GM23338 (cell line): ENCODE results near the gene GDAP1L1. TPM values are rescaled to one million over a fixed set of nuclear protein-coding genes. Genes with fewer than 3 reads are reported as not detected.

Experiments used
- ATAC-seq: fragments of 200-7000 bp; cut with Tn5 transposase; 3 replicates; pipeline ENCODE4 v1.9.1; 2020
- DNase-seq: peaks from one replicate; pipeline ENCODE4 v3.0.0-alpha.2; 2015; ENCODE audit warnings: low spot score
- H2AFZ ChIP-seq: fragments of 200-600 bp; sonication (generic); 2 replicates; pipeline ENCODE4 v1.8.0; 2016; ENCODE audit warnings: antibody characterized with exemption, mild to moderate bottlenecking, moderate library complexity
- H3F3A ChIP-seq: fragments of 200-600 bp; sonication (generic); replicated peaks from 2 replicates; pipeline ENCODE4 v1.8.0; 2017; ENCODE audit warnings: antibody characterized with exemption, mixed run types, low read depth
- H3K27ac ChIP-seq: fragments of 200-600 bp; sonication (generic); 2 replicates; pipeline ENCODE4 v1.6.1; 2016; ENCODE audit warnings: low read depth
- H3K27me3 ChIP-seq: fragments of 200-600 bp; sonication (generic); 2 replicates; pipeline ENCODE4 v1.8.0; 2016; ENCODE audit warnings: mild to moderate bottlenecking, mixed run types, moderate library complexity; ENCODE audit not compliant: insufficient read depth
- H3K36me3 ChIP-seq: fragments of 200-600 bp; sonication (generic); 2 replicates; pipeline ENCODE4 v1.8.0; 2016; ENCODE audit warnings: mild to moderate bottlenecking; ENCODE audit not compliant: insufficient read depth
- H3K4me1 ChIP-seq: fragments of 200-600 bp; sonication (generic); 2 replicates; pipeline ENCODE4 v1.8.0; 2016; ENCODE audit warnings: mild to moderate bottlenecking, moderate library complexity; ENCODE audit not compliant: insufficient read depth
- H3K4me2 ChIP-seq: fragments of 200-600 bp; sonication (generic); 2 replicates; pipeline ENCODE4 v1.7.1; 2017; ENCODE audit warnings: mixed run types
- H3K4me3 ChIP-seq: fragments of 200-600 bp; sonication (generic); 2 replicates; pipeline ENCODE4 v1.6.1; 2016; ENCODE audit warnings: mixed run types
- H3K79me2 ChIP-seq: fragments of 200-600 bp; sonication (generic); replicated peaks from 2 replicates; pipeline ENCODE4 v1.8.0; 2017; ENCODE audit warnings: mild to moderate bottlenecking; ENCODE audit not compliant: insufficient read depth
- H3K9me2 ChIP-seq: fragments of 200-600 bp; sonication (generic); 2 replicates; pipeline ENCODE4 v1.8.0; 2017; ENCODE audit not compliant: insufficient read depth
- H4K20me1 ChIP-seq: fragments of 200-600 bp; sonication (generic); replicated peaks from 2 replicates; pipeline ENCODE4 v1.8.0; 2017; ENCODE audit warnings: mild to moderate bottlenecking; ENCODE audit not compliant: insufficient read depth
- H3K27ac Mint-ChIP-seq: 2 replicates; pipeline ENCODE4 v1.8.0; 2020; ENCODE audit warnings: inconsistent platforms, mild to moderate bottlenecking, moderate library complexity, mixed read lengths
- H3K27me3 Mint-ChIP-seq: 3 replicates; pipeline ENCODE4 v1.8.0; 2022; ENCODE audit warnings: low read depth, mild to moderate bottlenecking, moderate library complexity, mixed read lengths, inconsistent platforms; ENCODE audit not compliant: insufficient read depth, poor library complexity
- H3K36me3 Mint-ChIP-seq: 3 replicates; pipeline ENCODE4 v1.8.0; 2021; ENCODE audit warnings: low read depth, mild to moderate bottlenecking, inconsistent platforms, moderate library complexity, mixed read lengths
- H3K4me1 Mint-ChIP-seq: 3 replicates; pipeline ENCODE4 v1.8.0; 2020; ENCODE audit warnings: mild to moderate bottlenecking, inconsistent platforms, mixed read lengths
- H3K4me3 Mint-ChIP-seq: 3 replicates; pipeline ENCODE4 v1.8.0; 2021; ENCODE audit warnings: moderate library complexity, mild to moderate bottlenecking, inconsistent platforms, mixed read lengths
- H3K9me3 Mint-ChIP-seq: 3 replicates; pipeline ENCODE4 v1.8.0; 2020; ENCODE audit warnings: moderate library complexity, mild to moderate bottlenecking, inconsistent platforms, mixed read lengths
- CREB1 ChIP-seq: fragments of 250-450 bp; sonication (Bioruptor Pico); IDR thresholded peaks from 2 replicates; pipeline ENCODE4 v1.5.0; 2020; ENCODE audit warnings: low read depth, mild to moderate bottlenecking, moderate library complexity
- CTCF ChIP-seq, 2 experiments: fragments of 200-600 bp in 1 of 2; sonication (generic) in 1 of 2; conservative IDR thresholded peaks; 2 replicates each; pipeline versions ENCODE4 v1.5.1 to v1.6.1; 2016 to 2017; ENCODE audit warnings: antibody characterized with exemption in 2 of 2, low read depth in 2 of 2, mild to moderate bottlenecking in 2 of 2, moderate library complexity in 1 of 2
- EZH2 ChIP-seq: fragments of 200-600 bp; sonication (generic); IDR thresholded peaks from one replicate; pipeline ENCODE4 v1.8.0; 2017; ENCODE audit warnings: antibody characterized with exemption, mild to moderate bottlenecking, low read depth; ENCODE audit not compliant: unreplicated experiment
- JUNB ChIP-seq: IDR thresholded peaks from one replicate; pipeline ENCODE4 v1.6.1; 2016; ENCODE audit warnings: antibody characterized with exemption; ENCODE audit not compliant: unreplicated experiment
- NANOG ChIP-seq: IDR thresholded peaks from 2 replicates; pipeline ENCODE4 v1.6.1; 2016; ENCODE audit warnings: antibody characterized with exemption, borderline replicate concordance
- POLR2AphosphoS5 ChIP-seq: IDR thresholded peaks from 2 replicates; pipeline ENCODE4 v1.6.1; 2016; ENCODE audit warnings: antibody characterized with exemption, low read depth
- polyA plus RNA-seq: library from polyadenylated mRNA; unstranded; fragments of >200 nt; fragmentation: Nextera tagmentation; extraction: Ambion mirVana; gene quantifications from 2 replicates; pipeline ENCODE4 v1.2.1, GENCODE V29; 2016
- total RNA-seq: library from RNA; depleted of rRNA; stranded (reverse); fragments of >200 nt; shearing (Covaris generic); gene quantifications from 2 replicates; pipeline ENCODE4 v1.2.3, GENCODE V29; 2014
- TF ChIP-seq, protein P1 (sequence below): IDR thresholded peaks from 2 replicates; pipeline ENCODE4 v1.6.1; 2016; ENCODE audit warnings: antibody characterized with exemption

Gene GDAP1L1
- total and polyA plus RNA-seq, 2 experiments from 2014 or later, result 4.5 to 11.2 TPM

GRCh38 chr20:44233436-44234016 is 13.6 kb upstream of the GDAP1L1 start:
- ATAC-seq (no peak), DNase-seq (no peak)
- Histone ChIP-seq H3K4me2 (no peak overlapping the region), H3K27me3 (no peaks in the 10 kb centered on the region), H2AFZ (no peak overlapping the region), H3K4me3 (no peak overlapping the region), H3K9me2 (no peaks in the 10 kb centered on the region; the same call in 1 of the 2 replicates), H3K36me3 (no peaks in the 10 kb centered on the region), H3K27ac (no peak overlapping the region), H3K79me2 (no peaks in the 10 kb centered on the region), H4K20me1 (no peaks in the 10 kb centered on the region), H3K4me1 (peaks cover 10% of the 10 kb centered on the region), H3F3A (no peaks in the 10 kb centered on the region)
- Mint-ChIP-seq H3K4me3 (no peak overlapping the region), H3K27ac (no peak overlapping the region), H3K27me3 (peaks cover 5% of the 10 kb centered on the region), H3K4me1 (peaks cover 20% of the 10 kb centered on the region), H3K9me3 (no peaks in the 10 kb centered on the region; the same call in 2 of the 3 replicates), H3K36me3 (no peaks in the 10 kb centered on the region; the same call in 2 of the 3 replicates)
- TF ChIP-seq CTCF (conservative IDR thresholded peaks at IDR 0.05; ENCODE audit: low read depth in 2 of 2), result no peak

DNA sequence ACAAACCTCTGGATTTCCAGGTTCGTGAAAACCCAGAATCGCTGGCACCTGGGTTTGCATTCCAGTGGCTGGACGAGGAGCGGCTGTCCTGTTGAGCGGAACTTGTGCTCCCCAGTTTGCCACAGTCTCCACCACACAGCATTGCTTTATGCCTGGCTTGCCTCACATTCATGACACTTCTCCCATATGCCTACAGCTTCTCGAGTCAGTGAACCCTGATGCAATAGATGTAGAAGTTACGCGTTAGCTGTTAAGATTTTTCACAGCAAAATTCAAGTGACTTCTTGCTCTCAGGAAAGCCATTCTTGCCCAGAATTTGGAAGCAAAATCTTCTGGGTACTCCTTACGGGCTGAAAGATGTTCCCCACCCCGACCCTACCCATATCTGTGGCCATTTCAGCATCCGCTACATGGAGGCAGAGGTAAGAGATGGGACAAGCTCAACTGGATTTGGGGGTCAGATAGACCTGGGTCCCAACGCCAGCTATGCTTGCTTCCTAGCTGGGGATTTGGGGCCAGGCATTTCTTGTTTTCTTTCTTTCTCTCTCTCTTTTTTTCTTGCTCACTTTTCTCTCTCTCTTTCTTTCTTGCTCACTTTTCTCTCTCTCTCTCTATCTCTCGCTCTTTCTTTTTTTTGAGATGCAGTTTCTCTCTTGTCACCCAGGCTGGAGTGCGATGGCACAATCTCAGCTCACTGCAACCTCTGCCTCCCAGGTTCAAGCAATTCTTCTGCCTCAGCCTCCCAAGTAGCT is 12.4 kb upstream of the GDAP1L1 start:
- Histone ChIP-seq H3K27ac (0 out of 2 replicates have a peak overlapping the region, but pooled peaks have one; percentile 20), H3K4me3 (no peak overlapping the region), H3K79me2 (no peaks in the 10 kb centered on the region), H3K9me2 (no peaks in the 10 kb centered on the region; the same call in 1 of the 2 replicates), H4K20me1 (no peaks in the 10 kb centered on the region), H3K36me3 (no peaks in the 10 kb centered on the region), H3K4me2 (no peak overlapping the region), H3K27me3 (no peaks in the 10 kb centered on the region), H2AFZ (peak overlapping the region; percentile 76; the same call in 1 of the 2 replicates), H3F3A (no peaks in the 10 kb centered on the region), H3K4me1 (peaks cover 10% of the 10 kb centered on the region)
- H3K27me3 Mint-ChIP-seq, result peaks cover 8% of the 10 kb centered on the region
- peak overlapping the region; percentile 54 for H3K27ac Mint-ChIP-seq
- DNase-seq (no peak), ATAC-seq (no peak)
- TF ChIP-seq CREB1 (CRISPR knock-in tag) (no peak), NANOG (no peak), JUNB (no peak), EZH2 (no peak), POLR2AphosphoS5 (no peak)
- TF ChIP-seq, protein P1, sequence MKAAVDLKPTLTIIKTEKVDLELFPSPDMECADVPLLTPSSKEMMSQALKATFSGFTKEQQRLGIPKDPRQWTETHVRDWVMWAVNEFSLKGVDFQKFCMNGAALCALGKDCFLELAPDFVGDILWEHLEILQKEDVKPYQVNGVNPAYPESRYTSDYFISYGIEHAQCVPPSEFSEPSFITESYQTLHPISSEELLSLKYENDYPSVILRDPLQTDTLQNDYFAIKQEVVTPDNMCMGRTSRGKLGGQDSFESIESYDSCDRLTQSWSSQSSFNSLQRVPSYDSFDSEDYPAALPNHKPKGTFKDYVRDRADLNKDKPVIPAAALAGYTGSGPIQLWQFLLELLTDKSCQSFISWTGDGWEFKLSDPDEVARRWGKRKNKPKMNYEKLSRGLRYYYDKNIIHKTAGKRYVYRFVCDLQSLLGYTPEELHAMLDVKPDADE, result no peak
- H3K36me3 Mint-ChIP-seq, result no peaks in the 10 kb centered on the region; the same call in 2 of the 3 replicates
- H3K4me3 Mint-ChIP-seq, result no peak overlapping the region; the same call in 2 of the 3 replicates
- peaks cover 17% of the 10 kb centered on the region for H3K4me1 Mint-ChIP-seq
- peaks cover 3% of the 10 kb centered on the region; the same call in 2 of the 3 replicates for H3K9me3 Mint-ChIP-seq
